HG03521 (cell line): Measurements from ENCODE around the gene LGR6.

Source experiments
- ATAC-seq: cut with Tn5 transposase; IDR thresholded peaks from one replicate; pipeline ENCODE4 v1.9.1; 2021; ENCODE audit warnings: mild to moderate bottlenecking, moderate library complexity; ENCODE audit not compliant: unreplicated experiment

The LGR6 gene

DNA sequence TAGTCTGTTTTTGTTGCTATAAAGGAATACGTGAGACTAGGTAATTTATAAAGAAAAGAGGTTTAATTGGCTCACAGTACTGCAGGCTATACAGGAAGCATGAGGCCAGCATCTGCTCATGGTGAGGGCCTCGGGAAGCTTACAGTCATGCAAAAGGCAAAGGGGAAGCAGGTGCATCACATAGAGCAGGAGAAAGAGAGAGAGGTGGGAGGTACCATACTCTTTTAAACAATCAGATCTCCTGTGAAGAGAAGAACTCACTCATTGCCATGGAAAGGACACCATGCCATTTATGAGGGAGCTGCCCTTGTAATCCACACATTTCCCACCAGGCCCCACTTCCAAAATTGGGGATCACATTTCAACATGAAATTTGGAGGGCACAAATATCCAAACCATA lies 167.6 kb downstream of the LGR6 start:
- no peak for ATAC-seq

DNA sequence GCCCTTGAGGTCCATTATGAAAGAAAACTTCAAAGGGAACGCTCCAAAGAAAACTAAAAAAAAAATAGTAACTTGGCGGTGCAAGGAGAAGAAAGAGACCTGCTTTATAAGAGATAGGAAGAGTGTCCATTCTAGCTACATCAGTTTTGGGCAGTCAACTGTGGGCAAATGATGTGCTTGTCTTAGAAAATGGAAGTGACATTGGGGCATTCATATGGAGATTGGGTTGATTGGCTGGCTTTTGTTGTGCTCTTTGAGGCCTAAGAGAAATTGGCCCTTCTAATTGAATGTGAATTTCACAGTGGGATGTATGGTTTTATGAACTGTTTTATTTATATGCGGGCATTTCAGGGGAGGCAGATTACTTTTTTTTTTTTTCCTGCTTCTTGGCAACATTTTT lies 168.1 kb downstream of the LGR6 start:
- no peak for ATAC-seq

DNA sequence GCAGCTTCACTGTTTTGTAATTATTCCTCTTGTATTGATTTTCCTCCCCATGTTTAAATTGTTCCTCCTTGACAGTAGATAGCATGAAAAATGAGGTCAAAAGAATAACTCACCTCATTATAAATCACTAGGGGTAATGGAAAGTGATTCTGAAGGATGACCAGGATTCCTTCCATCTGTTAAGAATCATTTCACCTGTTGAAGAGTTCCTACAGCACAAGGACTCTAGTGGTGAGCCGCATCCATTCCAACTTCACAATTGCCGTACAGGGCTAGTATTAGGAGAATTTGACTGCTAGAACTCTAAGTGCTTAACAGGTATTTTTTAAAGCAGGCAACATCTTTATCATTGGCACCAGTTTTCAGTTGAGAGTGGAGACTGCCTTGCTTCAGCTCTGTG lies 168.6 kb downstream of the LGR6 start:
- ATAC-seq = no peak

DNA sequence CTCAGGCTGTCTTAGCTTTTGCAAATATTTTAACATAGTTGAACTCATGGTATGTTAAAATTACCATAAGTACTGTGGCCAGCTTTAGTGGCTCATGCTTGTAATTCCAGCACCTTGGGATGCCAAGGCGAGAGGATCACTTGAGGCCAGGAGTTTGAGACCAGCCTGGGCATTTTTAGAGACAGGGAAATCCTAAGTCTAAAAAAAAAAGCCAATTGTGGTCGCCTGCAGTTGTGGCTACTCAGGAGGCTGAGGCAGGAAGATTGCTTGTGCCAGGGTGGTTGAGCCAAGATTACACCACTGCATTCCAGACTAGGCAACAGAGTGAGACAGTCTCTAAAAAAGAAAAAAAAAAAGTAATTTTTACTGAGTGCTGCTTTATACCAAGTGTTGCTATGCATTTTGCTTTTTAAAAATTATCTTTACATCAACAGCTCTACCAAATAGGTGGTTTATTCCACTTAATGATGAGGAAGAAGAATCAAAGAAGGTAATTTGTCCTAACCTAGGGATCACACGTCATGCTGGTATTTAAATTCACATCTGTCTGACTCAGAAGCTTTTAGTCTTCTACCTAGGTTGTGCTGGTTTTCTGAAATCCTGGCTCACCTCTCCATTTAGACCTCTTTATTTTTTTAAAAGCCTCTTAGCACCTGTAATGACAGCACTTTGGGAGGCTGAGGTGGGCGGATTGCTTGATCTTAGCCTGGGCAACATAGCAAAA lies 171.7 kb downstream of the LGR6 start:
- no peak for ATAC-seq

DNA sequence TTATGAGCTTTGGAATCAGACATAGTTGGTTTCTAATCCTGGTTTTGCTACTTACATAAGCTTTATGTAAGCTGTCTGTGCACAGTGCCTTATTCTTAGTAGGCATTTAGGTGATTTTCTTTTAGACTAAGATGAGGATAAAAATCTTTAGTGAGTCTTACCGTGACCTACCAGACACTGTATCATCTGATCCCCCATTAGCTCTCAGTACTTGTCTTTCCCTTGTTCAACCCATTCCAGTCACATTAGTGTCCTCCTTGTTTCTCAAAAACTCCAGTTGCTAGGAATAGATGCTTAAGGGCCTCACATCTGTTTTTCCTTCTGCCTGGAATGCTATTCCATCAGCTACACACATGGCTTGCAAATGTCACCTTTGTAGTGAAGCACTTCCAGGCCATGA lies 173.7 kb downstream of the LGR6 start:
- ATAC-seq = no peak
